T-helper 17 cell (primary cell): ENCODE data around the gene ABCB9. TPM values are rescaled to one million over a fixed set of nuclear protein-coding genes. Genes with fewer than 3 reads are reported as not detected.

Source experiments
- ATAC-seq: fragments of 150-1000 bp; cut with Tn5 transposase; 2 replicates; pipeline ENCODE4 v1.10.0; 2021; ENCODE audit warnings: mild to moderate bottlenecking, moderate library complexity
- DNase-seq, 3 donors: peaks; one replicate each; pipeline versions ENCODE4 v3.0.0 to v3.0.0-alpha.2; 2020 to 2021
- H3K9me3 ChIP-seq: one replicate; pipeline ENCODE4 v1.7.0; 2013; ENCODE audit warnings: low read length, mild to moderate bottlenecking; ENCODE audit not compliant: control insufficient read depth, poor library complexity, severe bottlenecking
- H3K27ac Mint-ChIP-seq: one replicate; pipeline ENCODE4 v1.8.0; 2022; ENCODE audit warnings: mild to moderate bottlenecking, moderate library complexity, mixed read lengths
- H3K27me3 Mint-ChIP-seq: one replicate; pipeline ENCODE4 v1.8.0; 2022; ENCODE audit warnings: mixed read lengths
- H3K36me3 Mint-ChIP-seq: one replicate; pipeline ENCODE4 v1.8.0; 2022; ENCODE audit warnings: low read depth, mixed read lengths
- H3K4me1 Mint-ChIP-seq: one replicate; pipeline ENCODE4 v1.8.0; 2022; ENCODE audit warnings: mild to moderate bottlenecking, mixed read lengths
- H3K4me3 Mint-ChIP-seq: one replicate; pipeline ENCODE4 v1.8.0; 2022; ENCODE audit warnings: mild to moderate bottlenecking, moderate library complexity, mixed read lengths
- total RNA-seq, 4 donors: library from RNA in 2 of 4; stranded (reverse) in 2 of 4; gene quantifications; one replicate each; pipeline ENCODE4 v1.2.3 and lab custom pipeline; 2022 to 2026

Gene ABCB9
- total RNA-seq, 2 donors from 2014 or later, result 4.1 to 6.1 TPM

- Mint-ChIP-seq H3K4me3 (peak overlapping the region; percentile 92), H3K27ac (peak overlapping the region; percentile 83), H3K36me3 (no peaks in the 10 kb centered on the region), H3K4me1 (peaks cover 25% of the 10 kb centered on the region), H3K27me3 (no peaks in the 10 kb centered on the region)
- no peak for DNase-seq
- no peaks in the 10 kb centered on the region for H3K9me3 ChIP-seq
- ATAC-seq, result no peak
These were observed 16.2 kb upstream of the ABCB9 start for GRCh38 chr12:122982477-122982815.

GRCh38 chr12:122981587-122982476 lies 15.6 kb upstream of the ABCB9 start:
- H3K36me3 Mint-ChIP-seq, result no peaks in the 10 kb centered on the region
- ATAC-seq, result no peak
- no peaks in the 10 kb centered on the region for H3K9me3 ChIP-seq
- no peaks in the 10 kb centered on the region for H3K27me3 Mint-ChIP-seq
- H3K4me1 Mint-ChIP-seq, result peaks cover 25% of the 10 kb centered on the region
- peak overlapping the region; percentile 92 for H3K4me3 Mint-ChIP-seq
- DNase-seq, result no peak
- H3K27ac Mint-ChIP-seq, result peak overlapping the region; percentile 83

GRCh38 chr12:122981036-122981471 lies 14.8 kb upstream of the ABCB9 start:
- Mint-ChIP-seq H3K4me1 (peaks cover 30% of the 10 kb centered on the region), H3K4me3 (peak overlapping the region; percentile 92), H3K27me3 (no peaks in the 10 kb centered on the region), H3K27ac (peak overlapping the region; percentile 83), H3K36me3 (no peaks in the 10 kb centered on the region)
- DNase-seq (no peak), ATAC-seq (peak; percentile 44)
- no peaks in the 10 kb centered on the region for H3K9me3 ChIP-seq

- Mint-ChIP-seq H3K27me3 (no peaks in the 10 kb centered on the region), H3K36me3 (no peaks in the 10 kb centered on the region), H3K4me3 (peak within 1 kb of the TSS; percentile 92), H3K4me1 (peaks cover 35% of the 10 kb centered on the region), H3K27ac (peak within 1 kb of the TSS; percentile 83)
- no peaks in the 10 kb centered on the region for H3K9me3 ChIP-seq
- ATAC-seq, result peak; percentile 78
- DNase-seq, result peak; percentile 42 to 48 (median 46)
These were observed 14.1 kb upstream of the ABCB9 start, which contains the start of gene ARL6IP4 for GRCh38 chr12:122980183-122981035. Gene ARL6IP4 (plus strand): TSS chr12:122980681. CDS start chr12:122981140, 459 bp downstream.

GRCh38 chr12:122979908-122980182 lies 13.6 kb upstream of the ABCB9 start:
- no peaks in the 10 kb centered on the region for H3K36me3 Mint-ChIP-seq
- no peaks in the 10 kb centered on the region for H3K27me3 Mint-ChIP-seq
- peaks cover 39% of the 10 kb centered on the region for H3K4me1 Mint-ChIP-seq
- H3K9me3 ChIP-seq, result no peaks in the 10 kb centered on the region
- ATAC-seq (no peak), DNase-seq (no peak)
- peak overlapping the region; percentile 92 for H3K4me3 Mint-ChIP-seq
- H3K27ac Mint-ChIP-seq, result peak overlapping the region; percentile 77

GRCh38 chr12:122979001-122979907 lies 13.0 kb upstream of the ABCB9 start:
- H3K4me3 Mint-ChIP-seq, result peak overlapping the region; percentile 92
- DNase-seq (no peak), ATAC-seq (no peak)
- no peaks in the 10 kb centered on the region for H3K36me3 Mint-ChIP-seq
- H3K27me3 Mint-ChIP-seq, result no peaks in the 10 kb centered on the region
- no peaks in the 10 kb centered on the region for H3K9me3 ChIP-seq
- H3K4me1 Mint-ChIP-seq, result peaks cover 40% of the 10 kb centered on the region
- peak overlapping the region; percentile 77 for H3K27ac Mint-ChIP-seq

- H3K27ac Mint-ChIP-seq, result no peak overlapping the region
- ATAC-seq (no peak), DNase-seq (no peak)
- no peaks in the 10 kb centered on the region for H3K9me3 ChIP-seq
- H3K27me3 Mint-ChIP-seq, result no peaks in the 10 kb centered on the region
- H3K4me3 Mint-ChIP-seq, result peak overlapping the region; percentile 60
- H3K4me1 Mint-ChIP-seq, result peaks cover 38% of the 10 kb centered on the region
- no peaks in the 10 kb centered on the region for H3K36me3 Mint-ChIP-seq
These were observed 12.3 kb upstream of the ABCB9 start for GRCh38 chr12:122978507-122978955.

DNA sequence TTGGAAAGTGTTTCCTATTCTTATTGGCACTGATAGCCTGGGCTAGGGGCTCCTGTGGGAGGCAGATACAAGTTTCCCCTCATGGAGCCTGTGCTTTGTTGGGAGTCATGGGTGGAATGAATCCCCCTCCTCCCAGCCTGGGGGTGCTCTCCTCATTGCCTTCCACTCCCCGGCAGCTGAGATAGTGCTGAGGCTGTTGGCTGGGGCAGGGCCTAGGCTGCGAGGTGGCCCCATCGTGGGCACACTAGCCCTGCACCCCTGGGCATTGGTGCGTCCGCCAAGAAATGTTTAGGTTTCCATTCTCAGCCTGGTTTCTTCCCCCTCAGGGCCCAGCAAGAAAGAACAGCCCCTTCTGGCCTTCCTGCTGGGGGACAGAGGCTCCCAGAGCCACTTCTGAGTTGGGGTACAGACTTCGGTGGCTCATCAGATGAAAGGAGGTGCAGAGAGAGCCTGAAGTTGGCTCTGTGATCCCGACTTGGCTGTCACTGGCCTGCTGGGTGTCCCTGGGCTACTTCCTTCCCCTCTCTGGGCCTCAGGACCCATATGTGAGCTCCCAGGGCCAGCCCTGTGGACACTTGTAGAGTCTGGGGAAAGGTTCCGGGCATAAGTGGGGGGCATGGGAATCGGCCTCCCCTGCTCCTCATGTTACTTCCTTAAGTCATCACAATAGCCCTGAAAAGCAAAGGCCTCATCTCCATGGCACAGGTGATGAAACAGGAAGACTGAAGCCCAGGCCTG lies 11.6 kb upstream of the ABCB9 start:
- Mint-ChIP-seq H3K27me3 (no peaks in the 10 kb centered on the region), H3K27ac (no peak overlapping the region), H3K4me3 (peak overlapping the region; percentile 60), H3K4me1 (peaks cover 31% of the 10 kb centered on the region), H3K36me3 (no peaks in the 10 kb centered on the region)
- DNase-seq (no peak), ATAC-seq (no peak)
- no peaks in the 10 kb centered on the region for H3K9me3 ChIP-seq

- H3K9me3 ChIP-seq, result no peaks in the 10 kb centered on the region
- Mint-ChIP-seq H3K4me3 (peak overlapping the region; percentile 25), H3K36me3 (no peaks in the 10 kb centered on the region), H3K27me3 (no peaks in the 10 kb centered on the region), H3K4me1 (peaks cover 29% of the 10 kb centered on the region), H3K27ac (no peak overlapping the region)
- DNase-seq (no peak), ATAC-seq (no peak)
These were observed 10.9 kb upstream of the ABCB9 start for GRCh38 chr12:122977153-122977552.

DNA sequence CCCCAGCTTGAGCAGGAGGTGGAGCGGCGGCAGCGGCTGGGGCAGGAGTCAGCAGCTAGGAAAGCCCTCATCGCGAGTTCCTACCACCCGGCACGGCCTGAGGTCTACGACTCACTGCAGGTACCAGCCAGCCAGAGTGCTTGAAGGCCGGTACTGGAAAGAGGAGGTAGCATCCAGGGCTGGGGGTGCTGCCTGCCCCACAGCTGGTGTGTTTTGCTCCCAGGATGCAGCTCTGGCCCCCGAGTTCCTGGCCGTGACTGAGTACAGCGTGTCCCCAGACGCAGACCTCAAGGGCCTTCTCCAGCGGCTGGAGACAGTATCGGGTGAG lies 10.3 kb upstream of the ABCB9 start:
- H3K9me3 ChIP-seq, result no peaks in the 10 kb centered on the region
- H3K27ac Mint-ChIP-seq, result no peak overlapping the region
- H3K36me3 Mint-ChIP-seq, result no peaks in the 10 kb centered on the region
- ATAC-seq (no peak), DNase-seq (no peak)
- peaks cover 25% of the 10 kb centered on the region for H3K4me1 Mint-ChIP-seq
- peak overlapping the region; percentile 96 for H3K4me3 Mint-ChIP-seq
- H3K27me3 Mint-ChIP-seq, result no peaks in the 10 kb centered on the region

DNA sequence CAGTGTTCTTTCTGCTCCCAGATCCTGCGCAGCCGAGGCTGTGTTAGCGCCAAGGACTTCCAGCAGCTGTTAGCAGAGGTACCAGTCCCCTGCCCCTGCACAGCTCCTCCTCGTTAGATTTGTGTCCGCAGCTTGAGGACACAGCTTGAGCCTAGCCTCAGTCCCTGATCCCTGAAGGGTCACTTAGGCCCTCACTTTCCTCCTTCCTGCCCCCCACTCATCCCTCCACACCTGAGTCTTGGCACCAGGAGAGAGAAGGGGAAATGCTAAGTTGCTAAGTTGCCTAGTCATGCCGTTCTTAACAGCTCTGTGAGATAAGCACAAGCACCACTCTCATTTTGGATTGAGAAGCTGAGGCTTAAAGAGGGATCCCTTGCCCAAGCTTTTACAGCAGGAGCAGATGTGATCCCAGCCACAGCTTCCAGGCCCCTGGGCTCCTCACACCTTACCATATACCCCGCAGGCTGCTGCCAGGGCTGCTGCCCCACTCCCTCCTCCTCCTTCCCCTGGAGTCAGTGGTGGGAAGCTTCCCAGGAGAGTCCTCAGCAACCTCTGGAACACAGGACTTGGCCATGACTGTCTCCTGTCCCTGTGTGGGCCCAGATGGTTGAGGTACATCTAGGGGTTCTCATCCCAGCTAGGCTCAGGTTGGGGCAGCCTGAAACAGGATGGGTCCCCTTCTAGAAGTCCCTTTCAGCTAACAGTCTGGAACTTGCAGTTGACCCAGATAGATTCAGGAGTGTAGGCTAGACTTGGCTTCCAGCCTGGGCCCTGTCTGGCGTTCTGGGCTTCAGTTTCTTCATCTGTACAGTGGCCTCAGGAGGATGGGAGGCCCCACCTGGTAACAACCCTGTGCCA lies 9.8 kb upstream of the ABCB9 start:
- H3K9me3 ChIP-seq, result no peaks in the 10 kb centered on the region
- Mint-ChIP-seq H3K27me3 (no peaks in the 10 kb centered on the region), H3K4me1 (peaks cover 22% of the 10 kb centered on the region), H3K36me3 (no peaks in the 10 kb centered on the region), H3K27ac (peak overlapping the region; percentile 96), H3K4me3 (peak overlapping the region; percentile 96)
- DNase-seq (no peak), ATAC-seq (no peak)
